Measurements from ENCODE around the gene ISG20. TPM values are rescaled to one million over a fixed set of nuclear protein-coding genes. Genes with fewer than 3 reads are reported as not detected.

The ISG20 gene
- 10 to 100 TPM in 3 of 6 experiments, 1 to 10 TPM in 3; 6.3 to 19.4 (median 11.9) TPM for total RNA-seq
- long read RNA-seq, transcript ISG20-201 (4 exons, 1,856 nt), result major isoform, 5 of 6 reads
- long read RNA-seq, partial matches to known transcripts, result 1 of 6 reads
- long read RNA-seq, other reads (novel, unspliced or antisense), result 0 of 6 reads

DNA sequence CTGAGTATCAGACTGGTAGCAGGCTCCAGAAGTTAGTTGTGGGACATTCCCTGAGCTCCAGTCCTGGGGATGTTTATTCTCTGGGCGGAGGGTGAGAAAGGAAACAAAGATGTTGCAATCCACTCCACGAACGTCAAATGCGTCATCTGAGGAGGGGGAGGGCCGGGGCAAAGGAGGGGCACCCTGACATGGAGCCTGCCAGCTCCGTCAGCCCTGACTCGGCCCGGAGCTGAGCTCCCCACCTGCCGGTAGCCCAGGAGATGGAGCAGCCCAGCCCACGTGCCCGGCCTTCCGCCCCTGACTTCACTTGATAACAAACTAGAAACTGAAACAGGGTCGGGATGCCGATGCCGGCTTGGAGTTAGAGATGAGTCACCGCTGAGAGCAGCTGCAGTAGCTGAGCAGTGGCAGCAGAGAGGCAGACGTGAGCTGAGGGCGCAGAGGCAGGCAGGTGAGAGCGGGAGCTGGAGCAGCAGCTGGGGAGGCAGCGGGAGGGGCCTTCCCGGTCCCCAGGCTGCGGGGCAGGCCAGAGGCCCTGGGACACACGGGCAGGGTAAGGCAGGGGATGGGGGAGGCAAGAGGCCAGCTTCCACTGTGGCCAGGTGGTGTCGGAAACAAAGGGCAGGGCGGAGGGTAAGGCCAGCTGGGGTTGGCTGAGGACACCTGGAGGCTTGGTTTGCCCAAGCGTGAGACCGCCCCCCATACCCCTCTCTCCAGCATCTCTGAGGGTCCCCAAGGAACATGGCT is at the start of gene ISG20:
ISG20 (plus strand) TSS at position 391 of the 747 bp plus-strand sequence; CDS start at position 742, 351 bp downstream.
- intact Hi-C loops (cut with DNase I), result no loop called here
- Histone ChIP-seq H3K4me3 (peak within 1 kb of the TSS; percentile 42 to 51 (median 49)), H3K36me3 (no peaks in the 10 kb centered on the region), H3K9me3 (no peaks in the 10 kb centered on the region), H3K4me1 (peaks cover 0 to 24% (median 9%) of the 10 kb centered on the region in 4 donors), H3K27me3 (no peaks in the 10 kb centered on the region), H3K27ac (peak within 1 kb of the TSS; percentile 92 to 94 (median 93))
- WGBS (ENCODE audit: insufficient coverage, low coverage, low lambda C conversion rate, missing lambda C conversion rate), result 0% methylated on average over 12 of the region's 27 CpGs
- TF ChIP-seq, protein P1, sequence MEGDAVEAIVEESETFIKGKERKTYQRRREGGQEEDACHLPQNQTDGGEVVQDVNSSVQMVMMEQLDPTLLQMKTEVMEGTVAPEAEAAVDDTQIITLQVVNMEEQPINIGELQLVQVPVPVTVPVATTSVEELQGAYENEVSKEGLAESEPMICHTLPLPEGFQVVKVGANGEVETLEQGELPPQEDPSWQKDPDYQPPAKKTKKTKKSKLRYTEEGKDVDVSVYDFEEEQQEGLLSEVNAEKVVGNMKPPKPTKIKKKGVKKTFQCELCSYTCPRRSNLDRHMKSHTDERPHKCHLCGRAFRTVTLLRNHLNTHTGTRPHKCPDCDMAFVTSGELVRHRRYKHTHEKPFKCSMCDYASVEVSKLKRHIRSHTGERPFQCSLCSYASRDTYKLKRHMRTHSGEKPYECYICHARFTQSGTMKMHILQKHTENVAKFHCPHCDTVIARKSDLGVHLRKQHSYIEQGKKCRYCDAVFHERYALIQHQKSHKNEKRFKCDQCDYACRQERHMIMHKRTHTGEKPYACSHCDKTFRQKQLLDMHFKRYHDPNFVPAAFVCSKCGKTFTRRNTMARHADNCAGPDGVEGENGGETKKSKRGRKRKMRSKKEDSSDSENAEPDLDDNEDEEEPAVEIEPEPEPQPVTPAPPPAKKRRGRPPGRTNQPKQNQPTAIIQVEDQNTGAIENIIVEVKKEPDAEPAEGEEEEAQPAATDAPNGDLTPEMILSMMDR (IDR thresholded peaks at IDR 0.05), result peak; percentile 30 to 46 (median 35)
- TF ChIP-seq POLR2A (IDR thresholded peaks at IDR 0.05), result peak; percentile 93
- ATAC-seq (peak; percentile 86 to 91 (median 88)), DNase-seq (peak; percentile 92 to 97 (median 97))

DNA sequence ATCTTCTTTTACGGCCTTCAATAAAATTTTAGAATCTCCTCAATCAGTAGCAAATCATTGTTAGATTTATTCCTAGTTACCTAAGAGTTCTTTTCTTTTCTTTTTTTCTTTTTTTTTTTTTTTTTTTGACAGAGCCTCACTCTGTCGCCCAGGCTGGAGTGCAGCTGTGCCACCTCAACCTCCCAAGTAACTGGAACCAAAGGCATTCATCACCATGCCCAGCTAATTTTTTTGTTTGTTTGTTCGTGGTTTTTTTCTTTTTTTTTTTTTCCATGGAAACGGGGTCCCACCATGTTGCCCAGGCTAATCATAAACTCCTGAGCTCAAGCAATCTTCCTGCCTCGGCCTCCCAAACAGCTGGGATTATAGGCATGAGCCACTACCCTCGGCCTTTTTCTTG is 48.1 kb upstream of the ISG20 start:
- TF ChIP-seq POLR2A (IDR thresholded peaks at IDR 0.05), result no peak
- TF ChIP-seq, protein P1 (IDR thresholded peaks at IDR 0.05), result no peak
- Histone ChIP-seq H3K9me3 (no peaks in the 10 kb centered on the region), H3K4me1 (no peaks in the 10 kb centered on the region), H3K36me3 (no peaks in the 10 kb centered on the region), H3K4me3 (no peak overlapping the region), H3K27me3 (no peaks in the 10 kb centered on the region), H3K27ac (no peak overlapping the region)
- intact Hi-C loops (cut with DNase I), result no loop called here
- no peak for DNase-seq
- whole genome bisulfite sequencing (ENCODE audit: insufficient coverage, low coverage, low lambda C conversion rate, missing lambda C conversion rate), result 70% methylated on average over 6 of the region's 6 CpGs
- ATAC-seq, result no peak

DNA sequence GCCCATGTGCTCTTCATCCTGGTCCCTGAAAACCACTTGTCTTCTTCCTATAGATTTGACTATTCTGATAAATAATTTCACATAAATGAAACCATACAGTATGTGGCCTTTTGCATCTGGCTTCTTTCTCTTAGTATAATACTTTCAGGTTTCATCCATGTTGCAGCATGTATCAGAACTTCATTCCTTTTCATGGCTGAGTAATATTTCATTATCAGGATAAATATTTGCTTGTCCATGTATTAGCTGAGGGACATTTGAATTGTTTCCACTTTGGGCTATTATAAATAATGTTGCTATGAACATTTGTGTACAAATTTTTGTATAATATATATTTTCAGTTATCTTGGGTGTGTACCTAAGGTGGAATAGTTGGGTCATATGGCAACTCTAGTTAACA is 47.4 kb upstream of the ISG20 start:
- H3K4me1 ChIP-seq, result no peaks in the 10 kb centered on the region
- no peaks in the 10 kb centered on the region for H3K9me3 ChIP-seq
- H3K27me3 ChIP-seq, result no peaks in the 10 kb centered on the region
- no peak overlapping the region for H3K4me3 ChIP-seq
- TF ChIP-seq POLR2A (IDR thresholded peaks at IDR 0.05), result no peak
- TF ChIP-seq, protein P1 (IDR thresholded peaks at IDR 0.05), result no peak
- no peak overlapping the region for H3K27ac ChIP-seq
- no peak for ATAC-seq
- intact Hi-C loops (cut with DNase I), result no loop called here
- DNase-seq, result no peak
- no peaks in the 10 kb centered on the region for H3K36me3 ChIP-seq

DNA sequence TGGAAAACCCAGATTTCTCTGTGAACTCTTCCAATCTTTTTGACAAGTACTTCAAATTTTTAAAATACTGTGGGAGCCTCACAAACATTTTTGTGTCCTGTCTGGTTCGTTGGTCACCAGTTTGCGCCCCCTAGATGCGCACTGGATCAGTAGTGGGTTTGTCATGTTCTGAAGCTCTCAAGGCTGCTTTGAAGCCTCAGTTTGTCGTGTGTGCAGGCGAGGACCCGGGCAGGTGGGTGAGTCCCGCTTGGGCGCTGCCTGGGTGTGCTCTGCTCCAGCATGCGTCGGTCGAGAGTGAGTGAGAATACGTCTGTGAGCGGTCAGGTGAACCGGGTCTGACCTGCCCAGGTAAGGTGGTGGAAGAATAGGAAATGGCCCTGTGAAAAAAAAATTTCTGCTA is 34.9 kb upstream of the ISG20 start:
- intact Hi-C loops (cut with DNase I), result no loop called here

More for the DNA sequence above, 34.9 kb upstream of the ISG20 start:
- ATAC-seq (no peak), DNase-seq (no peak)
- Histone ChIP-seq H3K36me3 (no peaks in the 10 kb centered on the region), H3K4me1 (no peaks in the 10 kb centered on the region), H3K27me3 (peaks cover 0 to 27% of the 10 kb centered on the region in 2 donors), H3K27ac (no peak overlapping the region), H3K9me3 (no peaks in the 10 kb centered on the region), H3K4me3 (no peak overlapping the region)
- no peak for TF ChIP-seq POLR2A (IDR thresholded peaks at IDR 0.05)
- TF ChIP-seq, protein P1 (IDR thresholded peaks at IDR 0.05), result no peak
- WGBS (ENCODE audit: insufficient coverage, low coverage, low lambda C conversion rate, missing lambda C conversion rate), result 19% methylated on average over 4 of the region's 14 CpGs

All from right lobe of liver (tissue), 6 donors.